Transverse colon (tissue), 3 donors: ENCODE measurements around the gene PRPS1L1.

Source experiments
- POLR2A ChIP-seq: fragments of 450-650 bp; IDR thresholded peaks from one replicate; pipeline ENCODE4 v1.6.1; 2016; ENCODE audit warnings: antibody characterized with exemption, mild to moderate bottlenecking, moderate library complexity
- TF ChIP-seq, protein P1 (sequence below), 5 experiments: fragments of 200-600 bp in 3 of 5; fragments of 450-650 bp in 2 of 5; sonication (generic) in 3 of 5; IDR thresholded peaks; 1 replicate in 2 of 5; 2 replicates in 3 of 5; pipeline ENCODE4 v1.5.1; 2016 to 2017; ENCODE audit warnings: antibody characterized with exemption in 5 of 5, inconsistent platforms in 3 of 5, mild to moderate bottlenecking in 2 of 5, moderate library complexity in 1 of 5

DNA sequence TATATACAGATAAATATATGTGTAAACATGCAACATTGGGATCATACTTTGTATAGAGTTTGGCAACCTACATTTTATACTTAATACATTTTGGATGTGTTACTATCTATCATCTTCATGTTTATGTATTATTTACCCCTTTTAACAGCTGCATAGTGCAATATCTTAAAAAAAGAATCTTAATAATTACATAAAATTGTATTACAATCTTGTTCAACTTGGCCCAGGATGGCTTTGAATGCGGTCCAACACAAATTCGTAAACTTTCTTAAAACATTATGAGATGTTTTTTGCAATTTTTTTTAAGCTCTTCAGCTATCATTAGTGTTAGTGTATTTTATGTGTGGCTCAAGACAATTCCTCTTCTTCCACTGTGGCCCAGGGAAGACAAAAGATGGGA is 26.3 kb upstream of the PRPS1L1 start:
- TF ChIP-seq, protein P1, sequence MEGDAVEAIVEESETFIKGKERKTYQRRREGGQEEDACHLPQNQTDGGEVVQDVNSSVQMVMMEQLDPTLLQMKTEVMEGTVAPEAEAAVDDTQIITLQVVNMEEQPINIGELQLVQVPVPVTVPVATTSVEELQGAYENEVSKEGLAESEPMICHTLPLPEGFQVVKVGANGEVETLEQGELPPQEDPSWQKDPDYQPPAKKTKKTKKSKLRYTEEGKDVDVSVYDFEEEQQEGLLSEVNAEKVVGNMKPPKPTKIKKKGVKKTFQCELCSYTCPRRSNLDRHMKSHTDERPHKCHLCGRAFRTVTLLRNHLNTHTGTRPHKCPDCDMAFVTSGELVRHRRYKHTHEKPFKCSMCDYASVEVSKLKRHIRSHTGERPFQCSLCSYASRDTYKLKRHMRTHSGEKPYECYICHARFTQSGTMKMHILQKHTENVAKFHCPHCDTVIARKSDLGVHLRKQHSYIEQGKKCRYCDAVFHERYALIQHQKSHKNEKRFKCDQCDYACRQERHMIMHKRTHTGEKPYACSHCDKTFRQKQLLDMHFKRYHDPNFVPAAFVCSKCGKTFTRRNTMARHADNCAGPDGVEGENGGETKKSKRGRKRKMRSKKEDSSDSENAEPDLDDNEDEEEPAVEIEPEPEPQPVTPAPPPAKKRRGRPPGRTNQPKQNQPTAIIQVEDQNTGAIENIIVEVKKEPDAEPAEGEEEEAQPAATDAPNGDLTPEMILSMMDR (IDR thresholded peaks at IDR 0.05) = no peak
- no peak for TF ChIP-seq POLR2A
